Gastroesophageal sphincter (tissue), 4 donors: ENCODE data around the gene MSX2. TPM values are rescaled to one million over a fixed set of nuclear protein-coding genes. Genes with fewer than 3 reads are reported as not detected.
"Not testable (repeated sequence)": the region's sequence is repeated elsewhere in the genome, so short reads cannot be mapped to it uniquely, and the experiment has no call there.

Experiments used
- ATAC-seq: fragments of 150-250 bp; one replicate; pipeline ENCODE4 v1.9.1; 2016; ENCODE audit warnings: mild to moderate bottlenecking, moderate library complexity
- H3K27ac ChIP-seq, 4 donors: fragments of 200-600 bp; sonication (generic) in 3 of 4; 1 replicate in 3 of 4; 2 replicates in 1 of 4; pipeline ENCODE4 v1.5.1; 2016 to 2019
- H3K27me3 ChIP-seq: fragments of 200-600 bp; sonication (generic); one replicate; pipeline ENCODE4 v1.5.1; 2019
- H3K36me3 ChIP-seq, 2 donors: fragments of 200-600 bp; sonication (generic); one replicate each; pipeline ENCODE4 v1.5.1; 2019; ENCODE audit warnings: control low read depth in 1 of 2
- H3K4me1 ChIP-seq, 3 donors: fragments of 200-600 bp; sonication (generic); 1 replicate in 2 of 3; 2 replicates in 1 of 3; pipeline ENCODE4 v1.5.1; 2016 to 2019; ENCODE audit warnings: control low read depth in 2 of 3
- H3K4me3 ChIP-seq, 2 donors: fragments of 200-600 bp; sonication (generic); one replicate each; pipeline ENCODE4 v1.5.1; 2019; ENCODE audit warnings: mild to moderate bottlenecking in 1 of 2, moderate library complexity in 1 of 2
- H3K9me3 ChIP-seq, 3 donors: fragments of 200-600 bp; sonication (generic); one replicate each; pipeline ENCODE4 v1.5.1; 2017 to 2019; ENCODE audit warnings: control low read depth in 2 of 3
- EP300 ChIP-seq: sonication (generic); formaldehyde crosslinking; IDR thresholded peaks from one replicate; pipeline ENCODE4 v1.6.1; 2017; ENCODE audit warnings: antibody characterized with exemption, mild to moderate bottlenecking
- POLR2A ChIP-seq, 2 donors: fragments of 450-650 bp; IDR thresholded peaks; one replicate each; pipeline ENCODE4 v1.6.1; 2017; ENCODE audit warnings: antibody characterized with exemption in 2 of 2, mild to moderate bottlenecking in 2 of 2, moderate library complexity in 1 of 2
- POLR2AphosphoS5 ChIP-seq: sonication (generic); formaldehyde crosslinking; IDR thresholded peaks from one replicate; pipeline ENCODE4 v1.6.1; 2017; ENCODE audit warnings: antibody characterized with exemption
- WGBS, 2 donors: methylation state at CpG; one replicate each; pipeline ENCODE4 v1.1.5; 2018; ENCODE audit warnings: low coverage in 1 of 2; 5-methylcytosine and 5-hydroxymethylcytosine counted together
- total RNA-seq, 4 donors: library from RNA; depleted of rRNA; stranded (reverse); fragments of >200 nt; gene quantifications; one replicate each; pipeline ENCODE4 v1.1.0, GENCODE V29; 2016
- TF ChIP-seq, protein P1 (sequence below), 4 experiments: fragments of 200-600 bp in 2 of 4; fragments of 450-650 bp in 2 of 4; sonication (generic) in 1 of 4; IDR thresholded peaks; one replicate each; pipeline ENCODE4 v1.5.1; 2017 to 2019; ENCODE audit warnings: antibody characterized with exemption in 4 of 4, mild to moderate bottlenecking in 2 of 4, moderate library complexity in 2 of 4

Gene MSX2
- total RNA-seq, 4 donors from 2014 or later = 0.81 to 2.6 (median 1.2) TPM

DNA sequence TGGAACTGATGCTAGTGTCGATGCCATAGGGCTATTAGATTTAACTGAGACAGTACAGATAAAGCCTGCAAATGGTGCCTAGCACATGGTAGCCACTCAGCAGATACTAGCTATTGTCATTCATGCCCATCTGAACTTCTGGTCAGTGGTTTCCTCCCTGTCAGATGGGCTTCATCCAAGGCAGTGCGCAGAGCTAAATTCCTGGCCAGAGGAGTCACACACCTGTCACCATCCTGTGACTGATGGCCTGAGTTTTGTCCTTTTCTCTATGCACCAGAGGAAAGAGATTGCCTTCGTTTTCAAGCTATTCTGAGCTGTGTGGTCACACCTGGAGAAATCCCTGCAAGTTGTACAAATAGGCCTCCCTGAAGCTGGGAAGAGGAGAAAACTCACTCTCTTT lies 34.7 kb downstream of the MSX2 start:
- Histone ChIP-seq H3K36me3 (no peaks in the 10 kb centered on the region), H3K27ac (no peak overlapping the region), H3K27me3 (peaks cover 13% of the 10 kb centered on the region), H3K4me3 (no peak overlapping the region), H3K9me3 (no peaks in the 10 kb centered on the region), H3K4me1 (no peaks in the 10 kb centered on the region)
- no peak for ATAC-seq
- TF ChIP-seq, protein P1, sequence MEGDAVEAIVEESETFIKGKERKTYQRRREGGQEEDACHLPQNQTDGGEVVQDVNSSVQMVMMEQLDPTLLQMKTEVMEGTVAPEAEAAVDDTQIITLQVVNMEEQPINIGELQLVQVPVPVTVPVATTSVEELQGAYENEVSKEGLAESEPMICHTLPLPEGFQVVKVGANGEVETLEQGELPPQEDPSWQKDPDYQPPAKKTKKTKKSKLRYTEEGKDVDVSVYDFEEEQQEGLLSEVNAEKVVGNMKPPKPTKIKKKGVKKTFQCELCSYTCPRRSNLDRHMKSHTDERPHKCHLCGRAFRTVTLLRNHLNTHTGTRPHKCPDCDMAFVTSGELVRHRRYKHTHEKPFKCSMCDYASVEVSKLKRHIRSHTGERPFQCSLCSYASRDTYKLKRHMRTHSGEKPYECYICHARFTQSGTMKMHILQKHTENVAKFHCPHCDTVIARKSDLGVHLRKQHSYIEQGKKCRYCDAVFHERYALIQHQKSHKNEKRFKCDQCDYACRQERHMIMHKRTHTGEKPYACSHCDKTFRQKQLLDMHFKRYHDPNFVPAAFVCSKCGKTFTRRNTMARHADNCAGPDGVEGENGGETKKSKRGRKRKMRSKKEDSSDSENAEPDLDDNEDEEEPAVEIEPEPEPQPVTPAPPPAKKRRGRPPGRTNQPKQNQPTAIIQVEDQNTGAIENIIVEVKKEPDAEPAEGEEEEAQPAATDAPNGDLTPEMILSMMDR (IDR thresholded peaks at IDR 0.05) = no peak
- TF ChIP-seq EP300 (no peak), POLR2A (IDR thresholded peaks at IDR 0.05) (no peak), POLR2AphosphoS5 (no peak)
- 73 to 82% methylated on average over 1 to 3 of the region's 3 CpGs for WGBS, 2 donors

DNA sequence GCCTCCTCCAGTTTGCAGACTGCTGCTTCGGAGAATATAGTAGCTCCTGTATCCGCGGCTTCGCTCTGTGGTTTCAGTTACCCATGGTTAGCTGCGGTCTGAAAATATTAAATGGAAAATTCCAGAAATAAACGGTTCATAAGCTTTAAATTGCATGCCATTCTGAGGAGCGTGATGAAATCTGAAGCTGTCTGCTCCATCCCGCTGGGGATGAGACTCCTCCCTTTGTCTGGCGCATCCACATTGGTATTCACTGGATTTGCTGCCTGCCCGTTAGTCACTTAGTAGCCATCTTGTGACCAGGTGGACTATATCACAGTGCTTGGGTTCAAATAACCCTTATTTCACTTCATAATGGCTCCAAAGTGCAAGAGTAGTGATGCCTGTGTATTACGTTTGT lies 36.3 kb downstream of the MSX2 start:
- 77 to 92% methylated on average over 10 to 11 of the region's 11 CpGs for WGBS, 2 donors
- no peaks in the 10 kb centered on the region for H3K9me3 ChIP-seq

DNA sequence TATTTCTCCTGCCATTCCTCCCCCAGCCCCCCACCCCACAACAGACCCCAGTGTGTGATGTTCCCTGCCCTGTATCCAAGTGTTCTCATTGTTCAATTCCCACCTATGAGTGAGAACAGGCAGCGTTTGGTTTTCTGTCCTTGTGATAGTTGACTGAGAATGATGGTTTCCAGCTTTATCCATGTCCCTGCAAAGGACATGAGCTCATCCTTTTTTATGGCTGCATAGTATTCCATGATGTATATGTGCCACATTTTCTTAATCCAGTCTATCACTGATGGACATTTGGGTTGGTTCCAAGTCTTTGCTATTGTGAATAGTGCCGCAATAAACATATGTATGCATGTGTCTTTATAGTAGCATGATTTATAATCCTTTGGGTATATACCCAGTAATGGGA lies 37.0 kb downstream of the MSX2 start:
- not testable (repeated sequence) for ATAC-seq, H3K9me3 ChIP-seq, H3K36me3 ChIP-seq, H3K4me3 ChIP-seq, H3K4me1 ChIP-seq, H3K27ac ChIP-seq, H3K27me3 ChIP-seq
- 95% methylated on average over 2 of the region's 2 CpGs; no CpG with 5 or more reads in 1 of the 2 donors for WGBS, 2 donors

More for the DNA sequence above, 36.3 kb downstream of the MSX2 start:
- no peaks in the 10 kb centered on the region for H3K4me1 ChIP-seq
- H3K36me3 ChIP-seq = no peaks in the 10 kb centered on the region
- peaks cover 5% of the 10 kb centered on the region for H3K27me3 ChIP-seq
- TF ChIP-seq POLR2AphosphoS5 = no peak
- no peak for TF ChIP-seq EP300
- TF ChIP-seq, protein P1 (IDR thresholded peaks at IDR 0.05) = no peak
- no peak for TF ChIP-seq POLR2A (IDR thresholded peaks at IDR 0.05)
- no peak for ATAC-seq
- no peak overlapping the region for H3K27ac ChIP-seq
- H3K4me3 ChIP-seq = no peak overlapping the region

DNA sequence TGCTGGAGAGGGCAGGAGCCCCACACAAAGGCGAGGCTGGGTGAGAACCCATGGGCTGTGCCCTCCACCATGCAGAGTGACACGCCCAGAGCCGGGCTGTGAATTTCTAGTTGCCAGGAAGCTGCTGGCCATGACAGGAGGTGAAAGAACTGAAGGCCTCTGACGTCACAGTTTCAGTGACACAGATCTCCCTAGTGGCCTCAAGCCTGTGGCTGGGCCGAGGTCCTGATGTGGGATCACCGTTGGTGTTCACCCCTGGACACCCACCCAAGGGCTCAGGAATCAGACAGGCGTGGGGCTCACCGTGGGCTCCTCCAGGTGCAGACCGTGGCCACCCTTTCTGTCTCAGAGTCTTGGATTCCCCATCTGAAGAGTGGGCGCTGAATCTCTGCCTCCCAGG lies 39.9 kb downstream of the MSX2 start:
- no peaks in the 10 kb centered on the region for H3K4me1 ChIP-seq
- H3K27me3 ChIP-seq = peaks cover 5% of the 10 kb centered on the region
- H3K9me3 ChIP-seq = no peaks in the 10 kb centered on the region
- TF ChIP-seq POLR2A (IDR thresholded peaks at IDR 0.05) (no peak), POLR2AphosphoS5 (no peak), EP300 (no peak)
- TF ChIP-seq, protein P1 (IDR thresholded peaks at IDR 0.05) = no peak
- 82 to 93% methylated on average over 3 to 4 of the region's 10 CpGs for WGBS, 2 donors
- H3K36me3 ChIP-seq = no peaks in the 10 kb centered on the region
- no peak overlapping the region for H3K4me3 ChIP-seq
- ATAC-seq = no peak
- no peak overlapping the region for H3K27ac ChIP-seq

DNA sequence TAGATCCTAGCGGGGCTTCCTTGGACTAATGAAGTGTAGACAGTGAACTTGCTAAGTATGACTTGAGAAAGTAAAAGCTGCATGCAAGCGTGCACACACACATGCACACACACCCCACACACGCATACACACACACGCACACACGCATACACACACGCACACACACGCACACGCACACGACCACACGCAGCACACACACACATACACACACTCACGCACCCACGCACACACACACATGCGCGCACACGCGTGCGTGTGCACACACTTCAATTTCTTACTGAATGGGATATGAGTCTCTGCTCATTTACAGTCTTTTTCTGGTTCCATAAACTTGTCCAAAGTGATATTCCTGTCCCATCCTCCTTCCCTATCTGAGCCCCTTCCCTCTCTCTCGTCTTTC lies 41.2 kb downstream of the MSX2 start:
- no peak for TF ChIP-seq POLR2A (IDR thresholded peaks at IDR 0.05)
- TF ChIP-seq EP300 = no peak
- TF ChIP-seq POLR2AphosphoS5 = no peak
- ATAC-seq = no peak
- Histone ChIP-seq H3K4me3 (no peak overlapping the region), H3K36me3 (no peaks in the 10 kb centered on the region), H3K27ac (no peak overlapping the region), H3K9me3 (no peaks in the 10 kb centered on the region), H3K27me3 (peaks cover 5% of the 10 kb centered on the region), H3K4me1 (no peaks in the 10 kb centered on the region)
- 76 to 80% methylated on average over 18 of the region's 18 CpGs for WGBS, 2 donors

DNA sequence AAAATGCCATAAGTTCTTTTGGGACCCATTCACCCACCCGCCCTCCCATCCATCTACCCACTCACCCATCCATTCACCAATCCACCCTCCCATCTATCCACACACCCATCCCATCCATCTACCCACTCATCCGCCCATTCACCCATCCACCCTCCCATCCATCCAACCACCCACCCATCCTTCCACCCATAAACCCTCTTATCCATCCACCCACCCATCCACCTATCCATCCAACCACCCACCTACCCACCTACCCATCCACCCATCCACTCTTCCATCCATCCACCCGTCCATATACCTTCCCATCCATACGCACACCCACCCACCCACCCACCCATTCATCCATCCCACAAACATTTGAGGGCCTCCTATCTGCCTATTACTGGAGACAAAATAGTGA lies 43.3 kb downstream of the MSX2 start:
- Histone ChIP-seq H3K27ac (no peak overlapping the region), H3K9me3 (peaks cover 0 to 8% (median 0%) of the 10 kb centered on the region in 3 donors), H3K36me3 (no peaks in the 10 kb centered on the region), H3K27me3 (peaks cover 7% of the 10 kb centered on the region), H3K4me1 (no peaks in the 10 kb centered on the region), H3K4me3 (no peak overlapping the region)
- TF ChIP-seq POLR2AphosphoS5 (no peak), POLR2A (IDR thresholded peaks at IDR 0.05) (no peak), EP300 (no peak)
- TF ChIP-seq, protein P1 (IDR thresholded peaks at IDR 0.05) = no peak
- ATAC-seq = no peak
- WGBS, 2 donors = 40 to 58% methylated on average over 2 to 4 of the region's 4 CpGs
